ENCODE measurements around the gene PTRHD1.

DNA sequence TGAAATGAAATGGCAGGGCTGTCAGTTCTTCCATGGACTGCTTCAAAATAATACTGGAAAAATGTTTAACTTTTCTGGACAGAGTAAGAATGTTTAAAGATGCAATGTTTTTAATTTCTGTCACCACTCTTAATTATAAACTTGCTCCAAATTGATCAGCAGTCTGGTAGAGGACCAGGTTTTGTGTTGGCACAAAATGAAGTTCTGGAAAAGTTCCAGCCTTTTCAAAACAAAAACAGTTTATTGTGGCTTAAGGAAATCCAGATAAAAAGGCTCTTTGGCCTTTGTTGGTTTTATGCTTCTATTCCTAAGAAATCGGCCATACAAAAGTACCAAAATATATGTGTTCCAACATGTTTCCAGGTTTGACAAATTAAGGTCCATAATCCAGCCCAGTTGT is 48.8 kb downstream of the PTRHD1 start:
- TF ChIP-seq YY1 (IDR thresholded peaks at IDR 0.05; ENCODE audit: low read depth, low read length) (no peak), CREB1 (IDR thresholded peaks at IDR 0.05; ENCODE audit: low read depth) (no peak), POLR2A (IDR thresholded peaks at IDR 0.05; ENCODE audit: low read depth, low read length) (no peak), BACH1 (IDR thresholded peaks at IDR 0.05; ENCODE audit: borderline replicate concordance) (no peak), POLR2AphosphoS5 (IDR thresholded peaks at IDR 0.05; ENCODE audit: low read length) (no peak)
- TF ChIP-seq, protein P1, sequence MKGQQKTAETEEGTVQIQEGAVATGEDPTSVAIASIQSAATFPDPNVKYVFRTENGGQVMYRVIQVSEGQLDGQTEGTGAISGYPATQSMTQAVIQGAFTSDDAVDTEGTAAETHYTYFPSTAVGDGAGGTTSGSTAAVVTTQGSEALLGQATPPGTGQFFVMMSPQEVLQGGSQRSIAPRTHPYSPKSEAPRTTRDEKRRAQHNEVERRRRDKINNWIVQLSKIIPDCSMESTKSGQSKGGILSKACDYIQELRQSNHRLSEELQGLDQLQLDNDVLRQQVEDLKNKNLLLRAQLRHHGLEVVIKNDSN (IDR thresholded peaks at IDR 0.05; ENCODE audit: borderline replicate concordance, extremely low read length, insufficient read depth, low read depth, low read length) = no peak
